ENCODE data around the gene GPS1.

DNA sequence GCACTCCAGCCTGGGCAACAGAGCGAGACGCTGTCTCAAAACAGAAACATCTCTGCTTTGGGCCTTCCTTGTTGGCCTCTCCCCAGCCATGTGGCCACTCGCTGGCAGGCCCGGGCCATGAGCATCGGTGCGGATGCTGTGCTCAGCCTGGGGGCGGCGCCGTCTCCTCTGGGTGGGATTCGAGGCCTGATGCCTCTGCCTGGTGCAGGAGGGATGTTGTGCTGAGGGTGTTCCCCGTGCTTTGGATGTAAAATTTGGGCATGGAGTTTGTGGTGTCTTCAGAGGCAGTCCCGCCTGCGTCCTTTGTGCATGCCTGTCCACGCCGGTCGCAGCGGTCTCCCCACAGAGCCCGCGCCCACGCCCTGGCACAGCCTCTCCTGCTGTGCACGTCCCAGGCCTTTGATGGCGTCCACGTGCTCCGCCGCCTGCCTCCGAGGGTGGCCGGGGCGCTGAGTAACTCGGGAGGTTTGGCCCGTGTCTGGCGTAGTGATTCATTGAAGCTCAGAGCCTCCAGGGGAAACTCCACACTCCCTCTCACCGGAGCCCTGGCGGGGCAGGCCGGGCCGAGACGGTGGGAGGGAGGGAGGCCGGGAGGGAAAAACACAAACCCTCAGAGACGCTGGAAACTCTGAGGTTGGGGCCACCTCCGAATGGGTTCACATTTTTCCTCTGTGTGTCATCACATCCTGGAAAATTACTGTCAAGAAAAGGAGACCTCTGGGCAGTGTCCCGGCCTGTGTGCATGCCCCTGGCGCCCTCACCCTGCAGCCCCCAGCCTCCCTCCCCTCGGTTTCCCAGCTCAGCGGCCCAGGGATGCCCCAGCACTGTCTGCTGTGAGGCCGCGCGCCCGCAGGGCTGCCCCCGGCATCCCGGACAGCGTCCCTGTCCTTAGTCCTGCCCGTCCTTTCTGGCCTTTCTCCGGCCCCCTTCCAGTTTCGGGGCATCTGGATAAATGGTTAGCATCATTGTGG lies 48.0 kb upstream of the GPS1 start:
- TF ChIP-seq GATA2 (IDR thresholded peaks at IDR 0.05; ENCODE audit: low read depth, low read length): no peak
- TF ChIP-seq GATA3 (IDR thresholded peaks at IDR 0.05; ENCODE audit: low read depth, low read length): no peak
